ENCODE measurements around the gene NBPF1. TPM values are rescaled to one million over a fixed set of nuclear protein-coding genes. Genes with fewer than 3 reads are reported as not detected.
A peak's percentile ranks its signal among the peaks of the same experiment; 100 is the strongest.

NBPF1 gene
- total and polyA plus RNA-seq, 9 of the 15 experiments (the other 6 are each of a cell fraction or from before 2014, with no cell fraction given), result 5.2 to 42.6 (median 24.1) TPM

- TF ChIP-seq, protein P1, sequence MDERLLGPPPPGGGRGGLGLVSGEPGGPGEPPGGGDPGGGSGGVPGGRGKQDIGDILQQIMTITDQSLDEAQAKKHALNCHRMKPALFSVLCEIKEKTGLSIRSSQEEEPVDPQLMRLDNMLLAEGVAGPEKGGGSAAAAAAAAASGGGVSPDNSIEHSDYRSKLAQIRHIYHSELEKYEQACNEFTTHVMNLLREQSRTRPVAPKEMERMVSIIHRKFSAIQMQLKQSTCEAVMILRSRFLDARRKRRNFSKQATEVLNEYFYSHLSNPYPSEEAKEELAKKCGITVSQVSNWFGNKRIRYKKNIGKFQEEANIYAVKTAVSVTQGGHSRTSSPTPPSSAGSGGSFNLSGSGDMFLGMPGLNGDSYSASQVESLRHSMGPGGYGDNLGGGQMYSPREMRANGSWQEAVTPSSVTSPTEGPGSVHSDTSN (CRISPR knock-in tag; IDR thresholded peaks at IDR 0.05; ENCODE audit: low read depth), result 0 out of 2 replicates have a peak, but pooled peaks have one; percentile 25
- TF ChIP-seq, protein P1 (tag; conservative IDR thresholded peaks at IDR 0.05; ENCODE audit: low read depth), result no peak
- no peak for TF ChIP-seq CBX1 (IDR thresholded peaks at IDR 0.05; ENCODE audit: low read depth)
- TF ChIP-seq, protein P2, sequence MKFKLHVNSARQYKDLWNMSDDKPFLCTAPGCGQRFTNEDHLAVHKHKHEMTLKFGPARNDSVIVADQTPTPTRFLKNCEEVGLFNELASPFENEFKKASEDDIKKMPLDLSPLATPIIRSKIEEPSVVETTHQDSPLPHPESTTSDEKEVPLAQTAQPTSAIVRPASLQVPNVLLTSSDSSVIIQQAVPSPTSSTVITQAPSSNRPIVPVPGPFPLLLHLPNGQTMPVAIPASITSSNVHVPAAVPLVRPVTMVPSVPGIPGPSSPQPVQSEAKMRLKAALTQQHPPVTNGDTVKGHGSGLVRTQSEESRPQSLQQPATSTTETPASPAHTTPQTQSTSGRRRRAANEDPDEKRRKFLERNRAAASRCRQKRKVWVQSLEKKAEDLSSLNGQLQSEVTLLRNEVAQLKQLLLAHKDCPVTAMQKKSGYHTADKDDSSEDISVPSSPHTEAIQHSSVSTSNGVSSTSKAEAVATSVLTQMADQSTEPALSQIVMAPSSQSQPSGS (CRISPR knock-in tag; IDR thresholded peaks at IDR 0.05), result 0 out of 2 replicates have a peak, but pooled peaks have one; percentile 2
- no peak for TF ChIP-seq RAD51 (IDR thresholded peaks at IDR 0.05; ENCODE audit: borderline replicate concordance, low read depth)
- TF ChIP-seq TGIF2 (CRISPR knock-in tag; IDR thresholded peaks at IDR 0.05), result 0 out of 2 replicates have a peak, but pooled peaks have one; percentile 50
- no peak for TF ChIP-seq ZNF511 (CRISPR knock-in tag; IDR thresholded peaks at IDR 0.05)
- TF ChIP-seq SOX6 (IDR thresholded peaks at IDR 0.05), result no peak
- no peak for TF ChIP-seq HEY1 (CRISPR knock-in tag; IDR thresholded peaks at IDR 0.05; ENCODE audit: borderline replicate concordance)
- no peak for TF ChIP-seq HBP1 (CRISPR knock-in tag; IDR thresholded peaks at IDR 0.05)
- no peak for TF ChIP-seq AFF4 (CRISPR knock-in tag; IDR thresholded peaks at IDR 0.05)
- TF ChIP-seq ZNF12 (CRISPR knock-in tag; IDR thresholded peaks at IDR 0.05), result no peak
- no peak for TF ChIP-seq POU5F1 (IDR thresholded peaks at IDR 0.05; ENCODE audit: borderline replicate concordance, low read depth, low read length, partially characterized antibody)
- no peak for TF ChIP-seq BRD9 (IDR thresholded peaks at IDR 0.05; ENCODE audit: low read depth, partially characterized antibody)
- TF ChIP-seq ZBTB1 (CRISPR knock-in tag; IDR thresholded peaks at IDR 0.05; ENCODE audit: borderline replicate concordance, low read depth), result 0 out of 2 replicates have a peak, but pooled peaks have one; percentile 18
These were observed 12.4 kb upstream of the NBPF1 start (continued) for GRCh38 chr1:16625497-16626408.
